Measurements from ENCODE around the gene EWSR1.
A peak's percentile ranks its signal among the peaks of the same experiment; 100 is the strongest.

EWSR1 gene

DNA sequence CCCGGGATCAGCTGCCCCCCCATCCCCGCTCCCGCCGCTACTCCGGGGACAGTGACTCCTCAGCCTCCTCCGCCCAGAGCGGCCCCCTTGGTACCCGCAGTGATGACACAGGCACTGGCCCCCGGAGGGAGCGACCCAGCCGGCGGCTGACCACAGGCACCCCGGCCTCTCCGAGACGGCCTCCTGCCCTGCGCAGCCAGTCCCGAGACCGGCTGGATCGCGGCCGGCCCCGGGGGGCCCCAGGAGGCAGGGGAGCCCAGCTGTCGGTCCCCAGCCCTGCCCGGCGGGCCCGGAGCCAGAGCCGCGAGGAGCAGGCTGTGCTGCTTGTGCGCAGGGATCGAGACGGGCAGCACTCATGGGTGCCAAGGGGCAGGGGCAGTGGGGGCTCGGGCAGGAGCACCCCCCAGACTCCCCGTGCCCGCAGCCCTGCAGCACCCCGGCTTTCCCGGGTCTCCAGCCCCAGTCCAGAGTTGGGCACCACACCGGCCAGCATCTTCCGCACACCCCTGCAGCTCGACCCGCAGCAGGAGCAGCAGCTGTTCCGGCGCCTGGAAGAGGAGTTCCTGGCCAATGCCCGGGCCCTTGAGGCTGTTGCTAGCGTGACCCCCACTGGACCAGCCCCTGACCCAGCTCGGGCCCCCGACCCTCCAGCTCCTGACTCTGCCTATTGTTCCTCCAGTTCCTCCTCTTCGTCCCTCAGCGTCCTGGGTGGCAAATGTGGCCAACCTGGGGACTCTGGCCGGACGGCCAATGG lies 43.6 kb downstream of the EWSR1 start:
- H3K36me3 ChIP-seq (ENCODE audit: insufficient read depth, low read depth, low read length) = no peaks in the 10 kb centered on the region
- no peak overlapping the region for H3K9ac ChIP-seq (ENCODE audit: low read depth, low read length)
- H3K4me1 ChIP-seq (ENCODE audit: insufficient read depth, low read length) = no peaks in the 10 kb centered on the region; the same call in 1 of the 2 replicates
- no peak overlapping the region for H3K4me3 ChIP-seq (ENCODE audit: low read length)
- no peak overlapping the region for H3K27ac ChIP-seq (ENCODE audit: low read length)
- peaks cover 52% of the 10 kb centered on the region for H3K27me3 ChIP-seq (ENCODE audit: insufficient read depth, low read length)
- no peaks in the 10 kb centered on the region for H3K9me3 ChIP-seq (ENCODE audit: insufficient read depth, low read depth, low read length)

DNA sequence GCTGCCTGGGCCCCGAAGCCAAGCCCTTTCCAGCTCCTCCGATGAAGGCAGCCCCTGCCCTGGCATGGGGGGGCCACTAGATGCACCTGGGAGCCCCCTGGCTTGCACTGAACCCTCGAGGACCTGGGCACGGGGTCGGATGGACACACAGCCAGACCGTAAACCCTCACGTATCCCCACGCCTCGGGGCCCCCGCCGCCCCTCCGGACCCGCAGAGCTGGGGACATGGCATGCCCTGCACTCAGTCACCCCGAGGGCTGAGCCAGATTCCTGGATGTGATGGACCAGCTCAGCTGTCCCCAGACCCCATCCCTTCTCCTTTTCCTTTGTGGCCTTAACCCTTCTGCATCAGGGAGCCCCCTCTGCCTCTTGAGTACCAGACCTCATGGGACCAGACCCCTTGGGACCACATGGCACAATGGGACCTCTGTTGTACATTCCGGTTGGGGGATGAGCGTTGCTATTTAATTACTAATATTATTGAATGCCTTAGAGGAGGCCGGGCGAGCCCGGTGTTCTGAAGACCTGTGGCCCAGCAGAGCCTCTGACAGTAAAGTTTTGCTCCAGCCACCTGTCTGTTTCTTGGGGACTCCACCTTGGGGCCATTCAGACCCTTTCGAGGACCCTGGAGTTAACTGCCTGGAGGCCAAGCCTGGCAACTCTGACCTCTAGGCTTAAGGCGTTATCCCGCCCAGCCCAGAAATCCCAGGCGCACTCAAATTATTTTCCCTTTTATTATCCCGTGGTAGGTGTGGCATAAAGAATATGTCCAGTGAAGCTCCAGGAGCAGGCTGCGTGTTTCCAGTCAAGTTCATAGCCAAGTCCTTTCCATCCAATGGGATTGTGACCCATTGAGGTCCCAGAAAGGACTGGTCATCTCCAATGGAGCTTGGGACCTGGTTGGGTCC lies 44.4 kb downstream of the EWSR1 start:
- no peak overlapping the region for H3K27ac ChIP-seq (ENCODE audit: low read length)
- no peak overlapping the region for H3K9ac ChIP-seq (ENCODE audit: low read depth, low read length)
- peaks cover 57% of the 10 kb centered on the region for H3K27me3 ChIP-seq (ENCODE audit: insufficient read depth, low read length)
- no peaks in the 10 kb centered on the region for H3K36me3 ChIP-seq (ENCODE audit: insufficient read depth, low read depth, low read length)
- H3K4me3 ChIP-seq (ENCODE audit: low read length) = no peak overlapping the region
- no peaks in the 10 kb centered on the region; the same call in 1 of the 2 replicates for H3K4me1 ChIP-seq (ENCODE audit: insufficient read depth, low read length)
- H3K9me3 ChIP-seq (ENCODE audit: insufficient read depth, low read depth, low read length) = no peaks in the 10 kb centered on the region

DNA sequence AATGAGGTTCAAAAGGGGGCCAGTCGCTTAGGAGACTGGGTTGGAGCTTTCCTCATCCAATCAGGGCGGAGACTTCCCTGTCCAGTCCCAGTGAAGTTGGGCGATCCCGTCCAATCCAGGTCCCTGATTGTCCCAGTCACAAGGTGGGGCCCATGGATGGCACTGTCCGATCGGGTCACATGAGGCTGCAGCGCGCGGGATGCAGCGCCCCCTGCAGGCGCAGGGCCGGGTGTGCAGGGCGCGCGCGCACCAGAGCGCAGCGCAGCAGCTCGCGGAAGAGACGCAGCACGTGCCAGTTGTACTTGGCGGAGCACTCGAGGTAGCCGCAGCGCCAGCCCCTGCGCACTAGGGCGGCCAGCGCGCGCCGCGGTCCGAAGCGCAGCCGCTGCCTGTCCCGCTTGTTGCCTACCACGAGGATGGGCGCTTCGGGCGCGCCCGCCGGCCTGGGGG lies 45.1 kb downstream of the EWSR1 start:
- peaks cover 54% of the 10 kb centered on the region for H3K27me3 ChIP-seq (ENCODE audit: insufficient read depth, low read length)
- H3K27ac ChIP-seq (ENCODE audit: low read length) = no peak overlapping the region
- no peaks in the 10 kb centered on the region for H3K36me3 ChIP-seq (ENCODE audit: insufficient read depth, low read depth, low read length)
- H3K9ac ChIP-seq (ENCODE audit: low read depth, low read length) = no peak overlapping the region
- H3K4me1 ChIP-seq (ENCODE audit: insufficient read depth, low read length) = no peaks in the 10 kb centered on the region
- H3K4me3 ChIP-seq (ENCODE audit: low read length) = no peak overlapping the region
- H3K9me3 ChIP-seq (ENCODE audit: insufficient read depth, low read depth, low read length) = no peaks in the 10 kb centered on the region

DNA sequence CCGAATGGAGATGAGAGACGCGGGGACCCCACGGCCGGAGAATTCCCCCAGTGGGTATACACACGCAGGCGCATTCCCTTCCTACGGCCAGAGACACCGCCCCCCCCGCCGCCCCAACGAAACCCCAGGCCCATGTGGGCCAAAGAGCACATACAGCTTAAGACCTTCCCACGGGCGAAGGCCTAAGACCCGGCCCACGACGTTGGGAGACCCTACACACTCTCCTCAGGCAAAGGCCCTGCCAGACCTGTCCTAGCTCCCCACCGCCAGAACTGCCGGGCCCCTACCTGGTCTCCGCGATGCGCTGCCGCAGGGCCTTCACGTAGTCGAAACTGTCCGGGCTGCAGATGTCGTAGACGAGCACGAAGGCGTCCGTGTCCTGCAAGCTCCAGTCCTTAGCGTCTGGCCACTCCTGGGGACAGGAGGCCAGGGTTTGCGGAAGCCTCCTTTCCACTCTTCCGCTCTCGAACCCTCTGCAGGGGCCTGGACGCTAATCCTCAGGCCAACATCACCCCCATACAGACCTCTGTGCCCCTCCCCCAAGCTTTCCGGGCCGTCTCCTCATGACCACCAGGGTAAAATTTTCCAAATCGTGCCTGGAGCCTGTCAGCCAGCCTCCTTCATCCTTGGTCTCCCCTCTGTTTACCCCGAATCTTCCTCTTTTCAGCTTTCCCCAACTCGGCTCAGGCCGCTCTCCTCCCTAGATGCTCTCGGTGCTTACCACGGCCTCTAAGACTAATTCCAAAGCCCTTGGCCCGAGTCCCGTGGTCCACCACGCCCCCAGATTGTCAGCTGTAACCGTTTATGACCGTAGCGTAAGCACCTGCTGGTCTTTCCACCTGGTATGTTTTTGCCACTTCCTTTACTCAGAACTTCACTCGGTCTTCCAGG lies 45.8 kb downstream of the EWSR1 start:
- H3K9ac ChIP-seq (ENCODE audit: low read depth, low read length) = no peak overlapping the region
- H3K4me3 ChIP-seq (ENCODE audit: low read length) = no peak overlapping the region
- no peaks in the 10 kb centered on the region for H3K4me1 ChIP-seq (ENCODE audit: insufficient read depth, low read length)
- H3K9me3 ChIP-seq (ENCODE audit: insufficient read depth, low read depth, low read length) = no peaks in the 10 kb centered on the region
- no peaks in the 10 kb centered on the region for H3K36me3 ChIP-seq (ENCODE audit: insufficient read depth, low read depth, low read length)
- peaks cover 54% of the 10 kb centered on the region for H3K27me3 ChIP-seq (ENCODE audit: insufficient read depth, low read length)
- no peak overlapping the region for H3K27ac ChIP-seq (ENCODE audit: low read length)

DNA sequence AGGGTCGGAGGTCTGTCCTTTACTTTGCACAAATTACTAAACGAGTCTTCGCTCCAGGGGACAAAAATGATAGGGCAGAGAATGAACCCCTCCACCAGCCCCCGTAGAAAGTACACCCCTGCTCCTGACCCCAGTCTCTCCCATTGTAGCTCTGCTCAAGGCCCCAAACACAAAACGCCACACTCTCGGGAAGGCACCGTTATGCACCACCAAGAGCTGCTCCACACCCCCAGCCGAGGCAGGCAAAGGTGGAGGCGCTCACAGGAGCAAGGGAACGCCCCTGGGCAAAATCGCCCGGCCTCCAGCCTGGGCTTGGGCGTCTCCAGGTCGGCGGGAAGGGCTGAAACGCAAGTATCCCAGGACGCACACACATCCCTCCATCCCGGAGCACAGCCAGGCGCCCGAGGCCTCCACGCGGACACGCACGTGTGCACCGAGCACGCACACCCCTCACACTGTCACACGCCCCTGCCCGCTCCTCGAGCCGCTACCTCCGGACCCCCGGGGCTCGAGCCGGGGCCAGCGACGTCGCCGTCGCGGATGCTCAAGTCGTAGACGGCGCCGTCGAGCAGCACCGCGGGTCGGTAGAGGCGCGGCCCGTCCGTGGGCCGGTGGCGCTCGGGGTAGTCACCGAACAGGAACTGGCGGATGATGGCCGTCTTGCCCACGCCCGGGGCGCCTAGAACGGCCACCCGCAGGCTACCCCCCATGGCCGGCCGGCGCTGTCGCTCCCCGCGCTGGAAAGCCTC lies 46.6 kb downstream of the EWSR1 start:
- H3K27me3 ChIP-seq (ENCODE audit: insufficient read depth, low read length) = peaks cover 54% of the 10 kb centered on the region
- peak overlapping the region; percentile 30; the same call in 1 of the 2 replicates for H3K4me3 ChIP-seq (ENCODE audit: low read length)
- no peak overlapping the region for H3K9ac ChIP-seq (ENCODE audit: low read depth, low read length)
- H3K36me3 ChIP-seq (ENCODE audit: insufficient read depth, low read depth, low read length) = no peaks in the 10 kb centered on the region
- no peaks in the 10 kb centered on the region for H3K4me1 ChIP-seq (ENCODE audit: insufficient read depth, low read length)
- no peak overlapping the region for H3K27ac ChIP-seq (ENCODE audit: low read length)
- H3K9me3 ChIP-seq (ENCODE audit: insufficient read depth, low read depth, low read length) = no peaks in the 10 kb centered on the region

DNA sequence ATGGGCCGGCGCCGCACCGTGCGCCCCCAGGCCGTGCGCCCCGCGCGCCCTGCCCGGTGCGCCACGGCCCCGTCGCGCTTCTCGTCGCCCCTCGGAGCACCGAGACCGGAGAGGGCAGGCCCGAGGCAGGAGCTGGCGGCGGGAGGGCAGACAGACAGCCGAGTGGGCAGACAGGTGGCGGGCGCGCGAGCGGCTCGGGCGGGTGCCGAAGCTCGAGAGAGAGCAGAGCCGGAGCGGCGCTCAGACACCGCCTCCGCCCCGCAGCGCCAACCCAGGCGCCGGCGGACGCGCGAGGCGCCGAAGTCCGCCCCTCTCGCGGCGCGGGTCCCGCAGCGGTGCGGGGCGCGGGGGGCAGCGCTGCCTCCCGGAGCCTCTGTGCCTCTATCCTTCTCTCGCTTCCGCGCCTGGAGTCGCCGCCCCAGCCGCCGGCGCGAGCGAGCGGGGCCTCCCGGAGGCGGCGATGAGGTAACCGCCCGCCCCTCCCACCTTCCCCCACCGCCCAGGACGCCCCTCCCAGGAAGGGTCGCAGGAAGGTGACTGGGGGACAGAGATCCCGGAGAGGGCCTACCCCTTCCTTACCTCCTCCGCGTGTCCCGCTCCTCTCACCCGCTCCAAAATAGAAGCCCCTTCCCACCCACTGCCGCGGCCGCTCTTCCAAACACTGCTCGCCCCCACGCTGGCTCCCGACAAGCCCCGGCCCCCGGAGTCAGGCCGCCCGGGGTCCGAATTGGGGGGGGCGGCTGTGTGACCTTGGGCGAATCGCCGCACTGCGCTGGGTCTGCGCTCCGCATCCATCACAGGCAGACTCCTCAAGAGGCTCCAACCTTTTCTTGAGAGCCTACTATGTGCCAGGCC lies 47.4 kb downstream of the EWSR1 start, which contains the start of gene RASL10A:
Gene RASL10A (minus strand): TSS at position 412 of the 855 bp plus-strand sequence. CDS start 451 bp downstream, outside the sequence.
- Histone ChIP-seq H3K27ac (ENCODE audit: low read length) (no peak within 1 kb of the TSS), H3K4me1 (ENCODE audit: insufficient read depth, low read length) (no peaks in the 10 kb centered on the region), H3K36me3 (ENCODE audit: insufficient read depth, low read depth, low read length) (no peaks in the 10 kb centered on the region), H3K4me3 (ENCODE audit: low read length) (peak within 1 kb of the TSS; percentile 30; the same call in 1 of the 2 replicates), H3K9ac (ENCODE audit: low read depth, low read length) (no peak within 1 kb of the TSS), H3K27me3 (ENCODE audit: insufficient read depth, low read length) (peaks cover 54% of the 10 kb centered on the region), H3K9me3 (ENCODE audit: insufficient read depth, low read depth, low read length) (no peaks in the 10 kb centered on the region)

DNA sequence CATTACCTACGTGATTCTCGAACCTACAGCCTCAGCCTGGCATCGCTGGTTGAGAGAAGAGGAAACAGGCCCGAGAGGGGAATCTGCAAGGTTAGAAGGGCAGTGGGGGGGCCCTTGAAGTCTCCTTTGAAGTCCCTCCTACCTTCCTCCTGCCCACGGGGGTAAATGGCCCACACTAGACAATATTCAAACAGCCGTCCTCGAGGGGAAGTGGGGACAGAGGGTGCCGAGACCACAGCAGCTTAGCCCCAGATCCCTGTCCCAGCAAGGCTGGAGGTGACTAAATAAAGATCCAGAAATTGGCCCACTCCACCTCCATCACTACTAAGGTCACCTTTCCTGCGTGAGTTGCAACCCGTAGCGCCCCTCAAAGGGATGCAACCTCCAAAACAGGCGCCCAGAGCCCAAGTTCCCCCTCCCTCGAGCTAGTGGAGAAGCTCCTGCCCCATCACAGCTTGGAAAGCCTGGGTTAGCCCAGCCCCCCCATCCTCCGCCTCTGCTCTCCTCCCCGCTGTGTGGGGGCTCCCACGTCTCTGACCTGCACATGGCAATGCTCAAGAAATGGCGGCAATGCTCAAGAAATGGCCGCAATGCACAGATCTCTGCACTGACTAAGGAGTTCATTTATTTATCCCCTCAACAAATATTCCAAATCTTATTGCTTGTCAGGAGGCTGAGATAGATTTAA lies 48.2 kb downstream of the EWSR1 start:
- Histone ChIP-seq H3K4me1 (ENCODE audit: insufficient read depth, low read length) (no peaks in the 10 kb centered on the region), H3K27me3 (ENCODE audit: insufficient read depth, low read length) (peaks cover 54% of the 10 kb centered on the region), H3K9me3 (ENCODE audit: insufficient read depth, low read depth, low read length) (no peaks in the 10 kb centered on the region), H3K4me3 (ENCODE audit: low read length) (peak overlapping the region; percentile 22; the same call in 1 of the 2 replicates), H3K9ac (ENCODE audit: low read depth, low read length) (no peak overlapping the region), H3K27ac (ENCODE audit: low read length) (no peak overlapping the region), H3K36me3 (ENCODE audit: insufficient read depth, low read depth, low read length) (no peaks in the 10 kb centered on the region)

DNA sequence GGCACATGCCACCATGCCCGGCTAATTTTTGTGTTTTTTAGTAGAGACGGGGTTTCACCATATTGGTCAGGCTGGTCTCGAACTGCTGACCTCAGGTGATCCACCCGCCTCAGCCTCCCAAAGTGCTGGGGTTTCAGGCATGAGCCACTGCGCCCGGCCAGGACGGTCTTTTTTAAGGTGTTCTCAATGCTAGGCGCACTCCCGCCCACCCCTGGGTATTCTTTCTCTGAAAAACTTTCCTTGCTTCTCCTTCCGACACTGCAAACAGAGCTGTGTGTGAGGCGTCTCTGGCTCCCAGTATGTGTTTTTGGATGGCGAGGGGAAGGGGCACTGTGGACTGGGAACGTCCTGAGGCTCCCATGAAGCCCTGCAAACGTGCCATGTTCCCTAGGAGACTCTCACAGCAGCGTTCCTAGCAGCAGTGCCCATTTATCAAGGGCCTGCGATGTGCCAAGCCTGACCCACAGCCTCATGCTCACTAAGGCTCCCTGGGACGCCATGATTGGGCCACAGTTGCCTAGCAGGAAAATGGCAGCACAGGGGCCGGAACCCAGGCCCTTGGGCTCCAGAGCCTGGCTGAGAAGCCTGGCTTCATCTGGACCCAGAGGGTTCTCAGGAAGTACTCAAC lies 49.9 kb downstream of the EWSR1 start:
- Histone ChIP-seq H3K27ac (ENCODE audit: low read length) (no peak overlapping the region), H3K4me1 (ENCODE audit: insufficient read depth, low read length) (no peaks in the 10 kb centered on the region), H3K9me3 (ENCODE audit: insufficient read depth, low read depth, low read length) (no peaks in the 10 kb centered on the region), H3K27me3 (ENCODE audit: insufficient read depth, low read length) (peaks cover 46% of the 10 kb centered on the region), H3K4me3 (ENCODE audit: low read length) (no peak overlapping the region), H3K9ac (ENCODE audit: low read depth, low read length) (no peak overlapping the region), H3K36me3 (ENCODE audit: insufficient read depth, low read depth, low read length) (no peaks in the 10 kb centered on the region)

DNA sequence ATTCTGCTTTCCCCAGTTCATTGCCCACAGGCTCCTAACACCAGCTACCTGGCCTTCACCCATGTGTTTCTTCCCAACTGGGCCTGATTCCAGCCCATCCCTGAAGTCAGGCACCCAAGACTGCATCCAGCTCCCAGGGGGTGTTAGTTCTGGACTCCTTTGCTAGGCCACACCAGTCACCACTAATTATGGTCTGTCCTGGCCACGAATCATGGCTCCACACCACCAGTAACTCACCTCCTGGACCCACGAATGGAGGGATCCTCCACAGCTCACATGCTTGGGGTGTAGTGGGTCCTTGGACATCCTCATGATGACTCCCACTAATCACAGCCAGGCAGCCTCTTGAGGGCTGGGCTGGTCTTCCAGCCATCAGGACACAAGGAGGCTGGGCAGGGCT lies 51.0 kb downstream of the EWSR1 start:
- H3K4me1 ChIP-seq (ENCODE audit: insufficient read depth, low read length) = no peaks in the 10 kb centered on the region
- H3K9ac ChIP-seq (ENCODE audit: low read depth, low read length) = no peak overlapping the region
- H3K27me3 ChIP-seq (ENCODE audit: insufficient read depth, low read length) = peaks cover 35% of the 10 kb centered on the region
- no peak overlapping the region for H3K27ac ChIP-seq (ENCODE audit: low read length)
- H3K4me3 ChIP-seq (ENCODE audit: low read length) = no peak overlapping the region
- H3K9me3 ChIP-seq (ENCODE audit: insufficient read depth, low read depth, low read length) = no peaks in the 10 kb centered on the region
- H3K36me3 ChIP-seq (ENCODE audit: insufficient read depth, low read depth, low read length) = no peaks in the 10 kb centered on the region

Measured in iPS-20b (cell line).